ENCODE data around the gene ARID5A. TPM values are rescaled to one million over a fixed set of nuclear protein-coding genes. Genes with fewer than 3 reads are reported as not detected.

The ARID5A gene
- polyA plus RNA-seq, 4 donors: 4.3 to 7.1 (median 5.6) TPM

DNA sequence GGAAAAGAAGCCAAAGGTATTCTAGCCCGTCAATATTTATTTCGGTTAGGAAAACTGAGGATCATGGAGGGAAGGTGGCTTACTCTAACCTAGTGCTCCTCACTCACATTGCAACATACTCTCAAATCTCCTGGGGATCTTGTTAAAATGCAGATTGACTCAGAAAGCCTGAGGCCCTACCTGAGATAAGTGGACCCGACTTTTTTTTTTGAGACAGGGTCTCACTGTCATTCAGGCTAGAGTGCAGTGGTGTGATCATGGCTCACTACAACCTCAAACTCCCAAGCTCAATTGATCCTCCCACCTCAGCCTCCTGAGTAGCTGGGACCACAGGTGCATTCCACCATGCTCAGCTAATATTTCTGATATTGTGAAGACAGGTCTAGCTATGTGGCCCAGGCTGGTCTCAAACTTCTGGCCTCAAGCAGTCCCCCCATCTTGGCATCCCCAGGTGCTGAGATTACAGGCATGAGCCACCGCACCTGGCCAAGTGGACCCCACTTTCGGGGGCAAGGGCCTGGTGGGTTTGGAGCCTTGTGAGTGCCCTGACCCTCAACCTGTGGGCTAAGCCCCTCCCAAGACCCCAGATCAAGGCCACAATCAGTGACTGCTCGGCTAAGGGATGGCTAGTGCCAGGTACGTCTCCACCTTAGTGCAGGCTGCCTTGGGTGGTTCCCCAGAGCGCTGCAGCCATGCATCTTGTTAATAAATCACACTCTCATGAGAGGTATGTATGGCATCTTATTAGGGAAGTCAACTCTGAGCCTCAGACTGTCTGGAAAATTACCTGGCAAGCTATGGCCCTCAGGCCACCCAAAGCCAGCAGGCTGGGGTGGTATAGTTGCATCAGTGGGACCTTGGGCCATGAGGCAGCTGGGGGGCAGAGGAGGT is 30.3 kb upstream of the ARID5A start:
- DNase-seq (ENCODE audit: low read depth in 4 of 4, low spot score in 3 of 4): no peak

- DNase-seq (ENCODE audit: low read depth in 4 of 4, low spot score in 3 of 4): no peak
These were observed 29.7 kb upstream of the ARID5A start for GRCh38 chr2:96506907-96507240.

DNA sequence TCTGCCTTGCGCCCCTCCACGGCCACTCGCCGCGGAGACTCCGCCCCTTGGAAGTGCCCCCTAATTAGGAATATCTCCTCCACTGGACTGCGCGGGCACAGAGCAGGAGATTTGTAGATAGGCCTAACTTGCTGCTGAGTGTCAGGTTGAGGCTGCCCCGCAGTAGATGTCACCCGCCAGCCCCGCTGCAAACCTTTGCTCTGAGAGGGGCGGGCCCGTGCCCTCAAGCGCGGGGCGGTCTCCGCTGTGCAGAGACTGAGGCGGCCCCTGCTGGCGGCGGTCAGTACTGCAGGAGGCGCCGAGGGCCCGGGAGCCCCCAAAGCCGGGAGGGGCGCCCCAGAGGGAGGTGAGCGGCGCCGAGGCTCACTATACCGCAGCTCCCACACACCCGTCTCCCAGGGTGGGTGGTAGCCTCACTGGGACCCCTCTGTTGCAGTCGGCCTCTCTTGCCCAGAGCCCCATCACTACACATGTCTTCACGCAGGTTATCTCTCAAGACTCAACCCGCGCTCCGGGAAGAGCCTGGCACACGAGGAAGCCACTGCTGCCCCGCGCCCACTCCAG is 28.5 kb upstream of the ARID5A start:
- DNase-seq (ENCODE audit: low read depth in 4 of 4, low spot score in 3 of 4): no peak

- no peak for DNase-seq (ENCODE audit: low read depth in 4 of 4, low spot score in 3 of 4)
These were observed 27.9 kb upstream of the ARID5A start for GRCh38 chr2:96508521-96509113.

- DNase-seq (ENCODE audit: low read depth in 4 of 4, low spot score in 3 of 4): peak in 1 of 4 donors; percentile 57
These were observed 27.3 kb upstream of the ARID5A start for GRCh38 chr2:96509114-96509846.

GRCh38 chr2:96509847-96510230 is 26.7 kb upstream of the ARID5A start:
- DNase-seq (ENCODE audit: low read depth in 4 of 4, low spot score in 3 of 4): no peak

DNA sequence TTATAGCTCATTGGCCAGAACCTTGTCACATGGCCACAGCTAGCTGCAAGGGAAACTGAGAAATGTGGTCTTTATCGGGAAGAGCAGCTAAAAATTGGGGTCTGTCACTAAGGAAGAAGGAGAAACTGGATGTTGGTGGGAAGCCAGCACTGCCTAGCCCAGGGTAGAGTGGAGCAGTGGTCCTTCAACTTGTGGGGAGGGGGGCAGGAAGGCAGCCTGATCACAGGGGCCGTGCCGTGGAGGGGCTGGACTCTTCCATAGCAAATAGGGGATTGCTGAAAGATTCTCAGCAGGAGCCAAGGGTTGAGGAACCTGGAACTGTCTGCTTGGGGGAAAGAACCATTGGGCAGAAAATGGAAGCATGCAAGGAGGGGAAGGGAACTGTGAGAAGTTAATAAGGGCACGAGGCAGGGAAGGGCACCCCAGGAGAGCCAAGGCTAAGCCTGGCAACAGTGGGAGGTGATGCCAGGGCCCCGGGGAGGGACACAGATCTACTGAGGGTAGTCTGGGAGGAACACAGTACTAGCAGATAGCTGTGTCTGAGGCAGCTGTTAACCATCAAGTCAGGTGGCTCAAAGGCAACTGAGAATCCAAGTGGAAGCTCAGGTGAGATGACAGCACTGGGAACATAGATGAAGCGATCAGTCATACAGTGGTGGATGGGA is 25.5 kb upstream of the ARID5A start:
- DNase-seq (ENCODE audit: low read depth in 4 of 4, low spot score in 3 of 4): no peak

- DNase-seq (ENCODE audit: low read depth in 4 of 4, low spot score in 3 of 4): no peak
These were observed 24.7 kb upstream of the ARID5A start for GRCh38 chr2:96511851-96512250.

DNA sequence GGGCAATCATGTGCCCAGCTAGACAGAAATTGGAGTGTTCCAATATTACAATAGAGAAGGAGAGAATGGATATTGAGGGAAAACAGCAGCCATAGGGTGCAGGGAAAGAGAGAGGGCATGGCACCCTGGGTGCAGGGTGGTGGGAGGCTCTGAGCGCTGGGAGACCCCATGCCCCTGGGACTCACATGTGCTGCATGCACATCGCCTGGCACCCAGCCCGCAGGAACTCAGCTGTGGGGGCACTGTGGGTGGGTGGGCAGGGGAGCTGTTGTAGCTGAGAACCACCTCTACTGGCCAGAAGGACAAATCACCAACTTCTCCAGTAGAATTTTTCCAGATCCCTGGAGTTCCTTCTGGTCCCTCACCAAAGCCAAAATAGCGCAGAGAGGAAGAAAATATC is 24.2 kb upstream of the ARID5A start:
- DNase-seq (ENCODE audit: low read depth in 4 of 4, low spot score in 3 of 4): no peak

GRCh38 chr2:96514521-96514920 is 22.0 kb upstream of the ARID5A start:
- no peak for DNase-seq (ENCODE audit: low read depth in 4 of 4, low spot score in 3 of 4)

DNA sequence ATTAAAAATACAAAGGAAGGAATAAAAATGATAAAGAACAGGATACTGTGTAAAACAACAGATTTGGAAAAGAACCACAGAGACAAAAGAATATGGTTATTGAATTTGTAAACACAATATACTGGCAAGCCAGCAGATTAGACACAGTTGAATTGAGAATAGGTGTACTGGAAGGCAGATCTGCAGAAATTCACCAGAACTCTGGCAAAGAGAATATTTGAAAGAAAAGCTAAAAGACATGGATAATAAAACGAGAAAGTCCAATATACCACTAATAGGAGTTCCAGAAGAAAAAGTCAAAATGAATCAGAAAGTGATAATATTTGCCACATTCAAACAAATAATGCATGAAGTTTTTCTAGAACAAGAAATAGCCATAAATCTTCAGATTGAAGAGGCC is 19.5 kb upstream of the ARID5A start:
- no peak for DNase-seq (ENCODE audit: low read depth in 4 of 4, low spot score in 3 of 4)

GRCh38 chr2:96520231-96520630 is 16.3 kb upstream of the ARID5A start:
- no peak for DNase-seq (ENCODE audit: low read depth in 4 of 4, low spot score in 3 of 4)

DNA sequence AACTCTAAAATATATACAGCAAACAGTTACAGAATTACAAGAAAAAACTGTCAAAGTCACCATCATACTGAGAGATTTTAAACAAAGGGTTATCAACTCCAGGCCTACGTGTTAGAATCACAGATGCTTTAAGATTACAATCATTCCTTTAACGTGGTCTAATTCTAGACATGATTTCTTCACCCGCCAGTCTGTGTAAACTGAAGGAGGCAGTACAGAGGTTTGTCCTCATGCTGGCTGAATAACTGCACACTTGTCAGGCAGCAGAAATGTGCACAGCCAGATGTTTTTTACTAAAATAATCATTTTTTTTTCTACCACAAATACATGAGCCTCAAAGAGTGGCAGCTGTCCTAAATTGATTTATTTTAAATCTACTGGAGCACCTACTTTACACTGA is 15.9 kb upstream of the ARID5A start:
- DNase-seq (ENCODE audit: low read depth in 4 of 4, low spot score in 3 of 4): no peak

- DNase-seq (ENCODE audit: low read depth in 4 of 4, low spot score in 3 of 4): no peak
These were observed 15.3 kb upstream of the ARID5A start for GRCh38 chr2:96521219-96521618.

DNA sequence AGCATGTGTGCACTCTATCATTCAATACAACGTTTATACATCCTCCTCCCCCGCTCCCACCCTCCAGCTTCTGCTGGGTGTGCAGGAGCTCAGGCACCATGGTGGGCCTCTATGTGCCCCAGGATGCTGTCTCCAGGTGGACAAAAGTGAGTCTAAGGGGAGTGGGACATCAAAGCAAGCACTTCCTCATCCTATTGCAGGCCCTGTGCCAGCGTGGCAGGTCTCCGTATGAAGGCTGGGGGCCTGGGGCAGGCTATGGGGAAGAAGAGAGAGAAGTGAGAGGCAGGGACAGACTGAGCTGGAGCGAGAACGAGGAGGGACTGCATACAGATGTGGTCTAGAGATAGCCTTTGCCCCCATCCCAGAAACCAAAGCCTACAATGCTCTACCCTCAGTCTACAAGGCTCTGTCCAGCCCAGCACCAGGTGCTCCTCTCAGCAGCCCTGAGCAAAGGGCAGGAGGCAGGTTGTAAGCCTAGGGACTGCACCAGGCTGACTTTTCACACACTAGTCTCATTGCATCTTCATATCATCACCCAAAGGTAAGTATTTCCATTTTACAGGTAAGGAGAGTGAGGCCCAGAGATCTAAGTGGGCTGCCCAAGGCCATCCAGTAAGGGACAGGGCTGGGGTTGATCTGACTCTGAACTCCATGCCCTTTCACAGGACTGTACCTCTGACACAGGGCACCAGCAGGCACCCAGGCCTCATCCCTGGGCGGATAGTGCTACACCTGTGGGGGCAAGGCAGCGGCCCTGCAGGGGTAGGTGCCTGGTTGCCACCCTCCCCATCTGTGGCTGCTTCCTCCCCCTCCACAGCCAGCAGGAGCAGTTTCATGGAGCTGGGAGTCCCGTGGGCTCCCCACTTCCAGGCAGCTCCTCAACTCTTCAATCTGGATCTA is 14.0 kb upstream of the ARID5A start:
- no peak for DNase-seq (ENCODE audit: low read depth in 4 of 4, low spot score in 3 of 4)

DNA sequence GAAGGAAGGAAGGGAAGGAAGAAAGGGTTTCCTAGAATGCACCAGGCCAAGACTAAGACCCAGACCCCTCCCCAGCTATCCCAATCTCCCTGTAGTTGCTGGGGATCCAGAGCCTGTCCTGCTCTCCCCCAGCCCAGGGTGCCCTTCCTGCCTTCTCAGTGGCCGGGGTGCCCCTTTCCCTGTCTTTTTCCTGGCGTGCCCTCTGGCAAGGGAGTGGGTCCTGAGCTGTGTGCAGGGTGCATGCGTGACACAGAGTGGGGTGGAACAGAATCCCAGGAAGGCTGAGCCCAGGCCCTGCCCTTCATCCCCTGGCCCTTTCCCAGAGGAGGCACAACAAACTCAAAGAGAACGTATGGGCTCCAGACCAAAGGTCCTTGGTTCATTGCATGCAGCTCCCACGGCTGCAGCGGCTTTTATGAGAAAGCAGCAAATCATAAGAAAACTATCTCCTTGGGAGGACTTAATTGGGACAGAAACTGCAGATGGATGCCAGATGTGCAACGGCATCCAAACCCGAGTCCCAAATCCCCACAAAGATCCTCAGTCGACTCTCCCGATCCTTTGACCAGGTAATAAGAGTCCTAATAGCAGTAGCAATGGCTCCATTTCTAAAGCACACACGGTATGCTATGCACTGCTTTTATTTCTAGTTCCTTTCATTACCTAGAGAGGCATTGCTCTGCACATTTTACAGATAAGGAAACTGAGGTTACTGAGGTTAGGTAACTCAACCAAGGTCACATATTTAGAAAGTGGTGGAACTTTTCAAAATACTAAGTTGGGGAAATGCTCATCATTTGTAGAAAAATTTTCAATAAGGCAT is 12.7 kb upstream of the ARID5A start:
- no peak for DNase-seq (ENCODE audit: low read depth in 4 of 4, low spot score in 3 of 4)

DNA sequence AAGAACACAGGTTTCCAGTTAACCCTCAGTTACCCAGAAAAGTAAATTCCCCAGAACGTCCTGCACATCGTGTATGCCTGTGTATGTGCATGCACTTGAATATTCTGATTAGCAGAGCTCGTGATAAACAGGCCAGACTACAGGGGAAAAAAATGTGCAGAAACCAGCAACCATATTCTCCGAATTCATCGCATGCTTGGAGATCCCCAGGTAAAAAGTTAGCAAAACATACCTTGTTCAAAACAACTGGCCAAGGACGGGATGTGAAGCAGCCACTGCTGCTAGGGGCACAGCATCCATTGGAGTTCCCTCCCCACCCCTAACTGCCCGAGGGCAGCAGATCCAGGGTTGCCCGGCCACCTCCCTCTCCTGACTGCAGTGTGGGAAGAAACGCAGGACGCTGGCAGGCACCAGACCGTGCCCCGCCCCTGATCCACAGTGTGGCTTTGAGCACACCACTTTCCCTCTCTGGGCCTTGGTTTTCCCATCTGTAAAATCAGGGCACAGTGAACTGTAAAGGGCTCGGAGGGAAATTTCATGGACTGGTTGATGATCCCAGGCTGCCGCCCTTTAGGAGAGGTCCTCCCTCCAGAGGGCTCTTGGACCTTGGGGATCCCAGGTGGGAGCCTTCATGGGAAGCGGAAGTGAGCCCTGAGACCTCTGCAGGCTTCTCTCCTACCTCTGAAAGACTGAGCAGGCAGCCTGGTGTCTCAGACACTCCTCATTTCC is 11.9 kb upstream of the ARID5A start:
- DNase-seq (ENCODE audit: low read depth in 4 of 4, low spot score in 3 of 4): no peak

DNA sequence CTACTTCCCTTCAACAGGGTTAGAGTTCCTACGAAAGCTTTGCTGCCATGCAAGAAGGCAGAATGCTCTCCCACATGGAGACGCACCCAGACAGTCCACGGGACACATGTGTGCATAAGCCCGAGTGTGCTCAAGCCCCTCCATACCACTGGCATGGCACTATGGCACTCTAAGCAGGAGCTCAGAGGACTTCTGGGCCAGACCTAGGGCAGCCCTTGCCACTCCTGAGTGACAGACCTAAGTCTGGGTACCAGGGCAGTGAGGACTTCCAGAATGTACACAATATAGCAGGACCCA is 11.4 kb upstream of the ARID5A start:
- DNase-seq (ENCODE audit: low read depth in 4 of 4, low spot score in 3 of 4): no peak

Measured in left renal pelvis (tissue), 4 donors.